IPS-20b (cell line): Measurements from ENCODE around the gene EFNA1.

Experiments used
- H3K27ac ChIP-seq: one replicate; pipeline ENCODE4 v1.5.1; 2013; ENCODE audit warnings: low read length
- H3K27me3 ChIP-seq: 2 replicates; pipeline ENCODE4 v1.6.1; 2013; ENCODE audit warnings: mild to moderate bottlenecking, low read length, inconsistent platforms; ENCODE audit not compliant: insufficient read depth
- H3K36me3 ChIP-seq: 2 replicates; pipeline ENCODE4 v1.6.1; 2013; ENCODE audit warnings: low read depth, mild to moderate bottlenecking, inconsistent platforms, low read length, moderate library complexity; ENCODE audit not compliant: insufficient read depth
- H3K4me1 ChIP-seq: 2 replicates; pipeline ENCODE4 v1.6.1; 2013; ENCODE audit warnings: mild to moderate bottlenecking, control low read depth, inconsistent platforms, low read length, moderate library complexity; ENCODE audit not compliant: insufficient read depth
- H3K4me3 ChIP-seq: 2 replicates; pipeline ENCODE4 v1.5.1; 2013; ENCODE audit warnings: mild to moderate bottlenecking, low read length, inconsistent platforms
- H3K9ac ChIP-seq: 2 replicates; pipeline ENCODE4 v1.6.1; 2013; ENCODE audit warnings: low read depth, mild to moderate bottlenecking, inconsistent platforms, low read length, moderate library complexity
- H3K9me3 ChIP-seq: 2 replicates; pipeline ENCODE4 v1.6.1; 2013; ENCODE audit warnings: mild to moderate bottlenecking, low read depth, low read length, inconsistent platforms; ENCODE audit not compliant: insufficient read depth

Gene EFNA1

GRCh38 chr1:155094622-155094948, 33.1 kb upstream of the EFNA1 start:
- Histone ChIP-seq H3K4me3 (no peak overlapping the region), H3K27ac (no peak overlapping the region), H3K9ac (no peak overlapping the region), H3K36me3 (no peaks in the 10 kb centered on the region), H3K27me3 (peaks cover 15% of the 10 kb centered on the region), H3K4me1 (0 out of 2 replicates have a peak, but pooled peaks cover 3% of the 10 kb centered on the region), H3K9me3 (no peaks in the 10 kb centered on the region)

GRCh38 chr1:155099331-155099730, 28.3 kb upstream of the EFNA1 start:
- Histone ChIP-seq H3K4me3 (no peak overlapping the region), H3K36me3 (no peaks in the 10 kb centered on the region), H3K4me1 (no peaks in the 10 kb centered on the region), H3K9me3 (no peaks in the 10 kb centered on the region), H3K27ac (no peak overlapping the region), H3K27me3 (no peaks in the 10 kb centered on the region), H3K9ac (no peak overlapping the region)

- no peaks in the 10 kb centered on the region; the same call in 1 of the 2 replicates for H3K27me3 ChIP-seq
- H3K9ac ChIP-seq, result no peak overlapping the region
- no peaks in the 10 kb centered on the region for H3K9me3 ChIP-seq
- H3K4me1 ChIP-seq, result no peaks in the 10 kb centered on the region
- no peak overlapping the region for H3K4me3 ChIP-seq
- no peak overlapping the region for H3K27ac ChIP-seq
- no peaks in the 10 kb centered on the region for H3K36me3 ChIP-seq
These were observed 24.4 kb upstream of the EFNA1 start for GRCh38 chr1:155103325-155103724.

GRCh38 chr1:155104605-155105534, 22.8 kb upstream of the EFNA1 start:
- Histone ChIP-seq H3K9ac (no peak overlapping the region), H3K9me3 (no peaks in the 10 kb centered on the region), H3K27ac (no peak overlapping the region), H3K36me3 (no peaks in the 10 kb centered on the region), H3K4me3 (no peak overlapping the region), H3K27me3 (no peaks in the 10 kb centered on the region; the same call in 1 of the 2 replicates), H3K4me1 (no peaks in the 10 kb centered on the region)

- Histone ChIP-seq H3K36me3 (no peaks in the 10 kb centered on the region), H3K4me1 (no peaks in the 10 kb centered on the region), H3K4me3 (no peak overlapping the region), H3K9ac (no peak overlapping the region), H3K27me3 (no peaks in the 10 kb centered on the region; the same call in 1 of the 2 replicates), H3K9me3 (no peaks in the 10 kb centered on the region), H3K27ac (no peak overlapping the region)
These were observed 22.1 kb upstream of the EFNA1 start for GRCh38 chr1:155105604-155106011.

GRCh38 chr1:155106862-155107261, 20.8 kb upstream of the EFNA1 start:
- no peaks in the 10 kb centered on the region for H3K36me3 ChIP-seq
- no peaks in the 10 kb centered on the region for H3K4me1 ChIP-seq
- H3K4me3 ChIP-seq, result no peak overlapping the region
- H3K27me3 ChIP-seq, result no peaks in the 10 kb centered on the region; the same call in 1 of the 2 replicates
- no peak overlapping the region for H3K27ac ChIP-seq
- no peak overlapping the region for H3K9ac ChIP-seq
- no peaks in the 10 kb centered on the region for H3K9me3 ChIP-seq

GRCh38 chr1:155107309-155108264, 20.1 kb upstream of the EFNA1 start:
- H3K9me3 ChIP-seq, result no peaks in the 10 kb centered on the region
- no peak overlapping the region for H3K4me3 ChIP-seq
- H3K27ac ChIP-seq, result no peak overlapping the region
- no peaks in the 10 kb centered on the region for H3K4me1 ChIP-seq
- no peak overlapping the region for H3K9ac ChIP-seq
- H3K27me3 ChIP-seq, result no peaks in the 10 kb centered on the region; the same call in 1 of the 2 replicates
- H3K36me3 ChIP-seq, result no peaks in the 10 kb centered on the region

GRCh38 chr1:155108296-155108695, 19.4 kb upstream of the EFNA1 start:
- no peak overlapping the region for H3K9ac ChIP-seq
- no peaks in the 10 kb centered on the region for H3K36me3 ChIP-seq
- no peaks in the 10 kb centered on the region for H3K9me3 ChIP-seq
- H3K27ac ChIP-seq, result no peak overlapping the region
- no peaks in the 10 kb centered on the region; the same call in 1 of the 2 replicates for H3K27me3 ChIP-seq
- H3K4me1 ChIP-seq, result no peaks in the 10 kb centered on the region
- H3K4me3 ChIP-seq, result no peak overlapping the region

- H3K9me3 ChIP-seq, result no peaks in the 10 kb centered on the region
- H3K36me3 ChIP-seq, result no peaks in the 10 kb centered on the region
- no peak overlapping the region for H3K27ac ChIP-seq
- no peak overlapping the region for H3K4me3 ChIP-seq
- H3K9ac ChIP-seq, result no peak overlapping the region
- no peaks in the 10 kb centered on the region; the same call in 1 of the 2 replicates for H3K27me3 ChIP-seq
- H3K4me1 ChIP-seq, result no peaks in the 10 kb centered on the region
These were observed 17.3 kb upstream of the EFNA1 start for GRCh38 chr1:155110381-155110780.

GRCh38 chr1:155110826-155111225, 16.9 kb upstream of the EFNA1 start:
- Histone ChIP-seq H3K27ac (no peak overlapping the region), H3K36me3 (no peaks in the 10 kb centered on the region), H3K9me3 (no peaks in the 10 kb centered on the region), H3K9ac (no peak overlapping the region), H3K27me3 (no peaks in the 10 kb centered on the region; the same call in 1 of the 2 replicates), H3K4me3 (no peak overlapping the region), H3K4me1 (no peaks in the 10 kb centered on the region)

- H3K9ac ChIP-seq, result no peak overlapping the region
- H3K4me3 ChIP-seq, result no peak overlapping the region
- no peak overlapping the region for H3K27ac ChIP-seq
- H3K27me3 ChIP-seq, result peaks cover 2% of the 10 kb centered on the region; the same call in 1 of the 2 replicates
- H3K9me3 ChIP-seq, result no peaks in the 10 kb centered on the region
- no peaks in the 10 kb centered on the region for H3K36me3 ChIP-seq
- H3K4me1 ChIP-seq, result no peaks in the 10 kb centered on the region
These were observed 14.2 kb upstream of the EFNA1 start for GRCh38 chr1:155113450-155113980.
